B cell (primary cell): Measurements from ENCODE around the gene LCE5A. TPM values are rescaled to one million over a fixed set of nuclear protein-coding genes. Genes with fewer than 3 reads are reported as not detected.

Experiments used
- ATAC-seq: fragments of 200-7000 bp; cut with Tn5 transposase; one replicate; pipeline ENCODE4 v1.10.0; 2021; ENCODE audit warnings: low read depth, mild to moderate bottlenecking, moderate number of reproducible peaks, moderate library complexity
- CTCF ChIA-PET: fragments of 350-600 bp; sonication (Branson Sonifier 250); formaldehyde crosslinking; loops from one replicate; lab custom pipeline; 2021; ENCODE audit warnings: antibody characterized with exemption, inconsistent platforms; lab: Charles Lee
- POLR2A ChIA-PET: fragments of 350-600 bp; sonication (Branson Sonifier 250); formaldehyde crosslinking; loops from one replicate; lab custom pipeline; 2021; ENCODE audit warnings: antibody characterized with exemption; lab: Charles Lee
- DNase-seq: peaks from one replicate; pipeline ENCODE4 v3.0.0; 2013
- H2AFZ ChIP-seq: 2 replicates; pipeline ENCODE4 v1.6.1; 2012; ENCODE audit warnings: mild to moderate bottlenecking, low read depth, low read length; ENCODE audit not compliant: insufficient read depth, poor library complexity, severe bottlenecking
- H3K27ac ChIP-seq, 2 donors: 1 replicate in 1 of 2; 2 replicates in 1 of 2; pipeline ENCODE4 v1.5.1; 2012 to 2013; ENCODE audit warnings: low read length in 2 of 2, mild to moderate bottlenecking in 2 of 2, moderate library complexity in 1 of 2
- H3K27me3 ChIP-seq, 4 experiments: fragments of 200-600 bp in 1 of 4; sonication (generic) in 1 of 4; replicated peaks in 1 of 4; 1 replicate in 2 of 4; 2 replicates in 2 of 4; pipeline versions ENCODE4 v1.6.1 to v1.7.0; 2013 to 2016; ENCODE audit warnings: low read length in 3 of 4, mild to moderate bottlenecking in 2 of 4, mixed read lengths in 1 of 4, moderate library complexity in 1 of 4; ENCODE audit not compliant: insufficient read depth in 4 of 4, control insufficient read depth in 3 of 4; ENCODE audit errors: control extremely low read depth in 1 of 4
- H3K36me3 ChIP-seq, 2 experiments: replicated peaks in 1 of 2; 1 replicate in 1 of 2; 2 replicates in 1 of 2; pipeline versions ENCODE4 v1.6.1 to v1.7.1; 2013; ENCODE audit warnings: low read length in 1 of 2; ENCODE audit not compliant: insufficient read depth in 2 of 2, control insufficient read depth in 1 of 2; ENCODE audit errors: control extremely low read depth in 1 of 2, extremely low read depth in 1 of 2
- H3K4me1 ChIP-seq, 2 donors: fragments of 200-600 bp in 1 of 2; sonication (generic) in 1 of 2; 1 replicate in 1 of 2; 2 replicates in 1 of 2; pipeline versions ENCODE4 v1.5.1 to v1.6.1; 2013 to 2017; ENCODE audit warnings: low read length in 2 of 2; ENCODE audit not compliant: control insufficient read depth in 2 of 2, insufficient read depth in 2 of 2
- H3K4me2 ChIP-seq: replicated peaks from 2 replicates; pipeline ENCODE3; 2012; ENCODE audit warnings: mild to moderate bottlenecking, low read depth, low read length; ENCODE audit not compliant: poor library complexity, severe bottlenecking
- H3K4me3 ChIP-seq, 5 experiments: fragments of 200-600 bp in 1 of 5; sonication (generic) in 1 of 5; 1 replicate in 3 of 5; 2 replicates in 2 of 5; pipeline versions ENCODE4 v1.5.1 to v1.7.0; 2011 to 2016; ENCODE audit warnings: low read length in 4 of 5, mild to moderate bottlenecking in 4 of 5, low read depth in 2 of 5, control low read depth in 1 of 5, moderate library complexity in 1 of 5; ENCODE audit not compliant: insufficient read depth in 1 of 5; ENCODE audit errors: control extremely low read depth in 1 of 5, extremely low read depth in 1 of 5
- H3K79me2 ChIP-seq: fragments of 200-600 bp; sonication (generic); one replicate; pipeline ENCODE4 v1.6.0; 2016; ENCODE audit warnings: low read length; ENCODE audit not compliant: control insufficient read depth, insufficient read depth
- H3K9ac ChIP-seq: fragments of 200-600 bp; sonication (generic); 2 replicates; pipeline ENCODE4 v1.6.1; 2017; ENCODE audit warnings: mild to moderate bottlenecking, low read length, moderate library complexity
- H3K9me3 ChIP-seq, 3 donors: one replicate each; pipeline versions ENCODE4 v1.6.1 to v1.7.1; 2013; ENCODE audit warnings: low read length in 2 of 3; ENCODE audit not compliant: control insufficient read depth in 2 of 3, insufficient read depth in 1 of 3; ENCODE audit errors: control extremely low read depth in 1 of 3
- H4K20me1 ChIP-seq: 2 replicates; pipeline ENCODE4 v1.6.0; 2012; ENCODE audit warnings: mild to moderate bottlenecking, low read length; ENCODE audit not compliant: insufficient read depth, control insufficient read depth, poor library complexity, severe bottlenecking
- H3K27ac Mint-ChIP-seq: one replicate; pipeline ENCODE4 v1.8.0; 2021; ENCODE audit warnings: mixed read lengths
- H3K27me3 Mint-ChIP-seq: one replicate; pipeline ENCODE4 v1.8.0; 2021; ENCODE audit warnings: mixed read lengths
- H3K4me1 Mint-ChIP-seq: one replicate; pipeline ENCODE4 v1.8.0; 2021; ENCODE audit warnings: mixed read lengths
- H3K4me3 Mint-ChIP-seq: one replicate; pipeline ENCODE4 v1.8.0; 2021; ENCODE audit warnings: mixed read lengths
- H3K9me3 Mint-ChIP-seq: one replicate; pipeline ENCODE4 v1.8.0; 2022; ENCODE audit warnings: mixed read lengths; ENCODE audit not compliant: insufficient read depth
- CTCF ChIP-seq: fragments of 200-600 bp; IDR thresholded peaks from one replicate; pipeline ENCODE4 v1.8.0; 2022; ENCODE audit warnings: antibody characterized with exemption, mild to moderate bottlenecking
- EZH2 ChIP-seq: IDR thresholded peaks from 2 replicates; pipeline ENCODE4 v1.6.1; 2012; ENCODE audit warnings: borderline replicate concordance, low read depth, mild to moderate bottlenecking, moderate library complexity, low read length; ENCODE audit not compliant: insufficient read depth, poor library complexity, severe bottlenecking
- WGBS: methylation state at CpG from one replicate; pipeline ENCODE4 v1.1.5; 2013; ENCODE audit warnings: missing lambda C conversion rate; ENCODE audit not compliant: insufficient coverage; 5-methylcytosine and 5-hydroxymethylcytosine counted together
- intact Hi-C: fragments of 100-400 bp; cut with micrococcal nuclease; formaldehyde crosslinking; loops from one replicate; pipeline ENCODE4 v1.10.0; 2022
- polyA plus RNA-seq: library from polyadenylated mRNA; depleted of rRNA; stranded (reverse); fragments of >200 nt; gene quantifications from 2 replicates; pipeline ENCODE4 v1.2.3, GENCODE V29; 2012
- total RNA-seq, 2 donors: library from RNA; stranded (reverse); fragments of 120-200 nt in 1 of 2; gene quantifications; 1 replicate in 1 of 2; 2 replicates in 1 of 2; pipeline versions ENCODE4 v1.2.3 to v1.2.4, GENCODE V29; 2013 to 2022

Gene LCE5A
- total and polyA plus RNA-seq, 2 donors (not counting 1 experiment from before 2014, with no cell fraction given), result not detected

- H3K4me3 ChIP-seq, result no peak overlapping the region
- ATAC-seq, result no peak
- H3K4me1 ChIP-seq, result no peaks in the 10 kb centered on the region
- no peaks in the 10 kb centered on the region for H3K79me2 ChIP-seq
- no peak overlapping the region for H3K27ac ChIP-seq
- Mint-ChIP-seq H3K27me3 (peaks cover 51% of the 10 kb centered on the region), H3K9me3 (no peaks in the 10 kb centered on the region), H3K4me3 (no peak overlapping the region), H3K4me1 (peaks cover 2% of the 10 kb centered on the region), H3K27ac (no peak overlapping the region)
- ChIA-PET POLR2A (no interaction called here), CTCF (no interaction called here)
- TF ChIP-seq EZH2 (no peak), CTCF (no peak)
- H2AFZ ChIP-seq, result no peak overlapping the region
- no peak overlapping the region for H3K9ac ChIP-seq
- no peaks in the 10 kb centered on the region for H4K20me1 ChIP-seq
- H3K27me3 ChIP-seq, result peaks cover 0 to 38% (median 18%) of the 10 kb centered on the region in 4 experiments
- WGBS, result 80% methylated on average over 4 of the region's 7 CpGs
- no peak overlapping the region for H3K4me2 ChIP-seq
- H3K36me3 ChIP-seq, result no peaks in the 10 kb centered on the region
- no peak for DNase-seq
- no peaks in the 10 kb centered on the region for H3K9me3 ChIP-seq
- intact Hi-C loops, result no loop called here
Observed at GRCh38 chr1:152516082-152516481, 5.5 kb downstream of the LCE5A start.

DNA sequence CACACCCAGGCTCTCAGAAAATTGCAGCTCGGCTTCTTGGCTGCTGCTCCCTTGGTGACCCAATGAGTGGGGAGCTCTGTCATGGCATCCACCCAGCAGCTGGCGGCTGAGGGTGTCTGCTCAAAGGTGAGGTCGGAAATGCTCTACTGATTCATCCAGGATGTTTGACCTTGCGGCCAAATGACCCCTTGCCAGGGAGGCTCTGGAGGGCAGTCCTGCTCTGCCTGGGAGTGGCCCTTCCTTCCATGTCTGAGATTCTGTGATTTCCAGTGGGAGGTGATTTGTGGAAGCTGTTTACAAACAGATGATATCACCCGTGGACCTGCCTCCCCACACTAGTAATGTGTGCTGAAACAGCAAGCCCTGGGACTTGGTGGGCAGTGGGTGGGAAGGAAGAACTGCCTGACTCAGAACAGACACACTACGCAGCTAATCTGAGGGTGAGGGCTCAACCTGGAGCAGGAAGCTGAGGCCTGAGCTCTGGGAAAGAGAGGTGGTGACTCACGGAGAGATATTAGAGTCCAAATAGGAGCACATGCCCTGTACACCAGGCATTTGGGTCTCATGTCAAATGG is 6.7 kb downstream of the LCE5A start:
- intact Hi-C loops, result no loop called here
- 80% methylated on average over 7 of the region's 7 CpGs for WGBS
- H3K9me3 ChIP-seq, result no peaks in the 10 kb centered on the region
- no peak overlapping the region for H3K4me2 ChIP-seq
- H3K27ac ChIP-seq, result no peak overlapping the region
- CTCF ChIA-PET, result no interaction called here
- no peaks in the 10 kb centered on the region for H3K4me1 ChIP-seq
- H3K4me3 ChIP-seq, result no peak overlapping the region
- no peaks in the 10 kb centered on the region for H4K20me1 ChIP-seq
- TF ChIP-seq EZH2, result no peak
- no peak for TF ChIP-seq CTCF
- ATAC-seq (no peak), DNase-seq (no peak)
- H3K27ac Mint-ChIP-seq, result no peak overlapping the region
- no peak overlapping the region for H2AFZ ChIP-seq
- H3K79me2 ChIP-seq, result no peaks in the 10 kb centered on the region
- peaks cover 45% of the 10 kb centered on the region for H3K27me3 Mint-ChIP-seq
- H3K27me3 ChIP-seq, result peaks cover 0 to 35% (median 16%) of the 10 kb centered on the region in 4 experiments
- H3K9ac ChIP-seq, result no peak overlapping the region
- no peak overlapping the region for H3K4me3 Mint-ChIP-seq
- H3K4me1 Mint-ChIP-seq, result peaks cover 2% of the 10 kb centered on the region
- H3K36me3 ChIP-seq, result no peaks in the 10 kb centered on the region
- no peaks in the 10 kb centered on the region for H3K9me3 Mint-ChIP-seq
- POLR2A ChIA-PET, result no interaction called here
